Gastrocnemius medialis (tissue), 4 donors: ENCODE data around the gene SLC26A9.

Experiments used
- CTCF ChIP-seq, 5 experiments: fragments of 450-650 bp in 3 of 5; fragments of 200-600 bp in 2 of 5; sonication (generic) in 2 of 5; IDR thresholded peaks in 4 of 5; conservative IDR thresholded peaks in 1 of 5; 1 replicate in 4 of 5; 2 replicates in 1 of 5; pipeline ENCODE4 v1.5.1; 2016 to 2019; ENCODE audit warnings: antibody characterized with exemption in 5 of 5, mild to moderate bottlenecking in 3 of 5, moderate library complexity in 3 of 5
- POLR2A ChIP-seq, 2 donors: fragments of 450-650 bp; IDR thresholded peaks; one replicate each; pipeline ENCODE4 v1.6.1; 2017; ENCODE audit warnings: antibody characterized with exemption in 2 of 2, mild to moderate bottlenecking in 2 of 2, moderate library complexity in 2 of 2

DNA sequence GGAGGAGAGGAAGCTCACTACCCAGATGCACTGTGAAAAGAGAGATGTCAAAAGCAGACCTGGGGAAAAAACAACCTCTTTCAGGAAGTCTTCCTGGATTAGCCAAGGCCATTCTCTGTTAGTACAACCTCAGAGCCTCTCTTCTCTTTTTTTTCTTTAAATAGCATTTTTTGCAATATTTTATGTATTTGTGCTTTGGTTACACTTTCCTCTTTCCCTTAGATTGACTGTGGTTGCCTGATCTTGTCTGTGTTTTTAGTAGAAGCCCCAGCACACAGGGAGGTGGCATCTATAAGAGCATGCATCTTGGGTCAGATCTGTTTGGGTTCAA is 18.8 kb downstream of the SLC26A9 start:
- no peak for TF ChIP-seq CTCF (IDR thresholded peaks at IDR 0.05 in 4 of 5, conservative IDR thresholded peaks at IDR 0.05 in 1 of 5)
- no peak for TF ChIP-seq POLR2A (IDR thresholded peaks at IDR 0.05)
